ENCODE results near the gene CACNA2D4.

Gene CACNA2D4

GRCh38 chr12:1927051-1927680 lies 8.7 kb upstream of the CACNA2D4 start:
- no peaks in the 10 kb centered on the region for H3K36me3 ChIP-seq (ENCODE audit: control insufficient read depth, insufficient read depth, low read length)
- TF ChIP-seq CTCF (IDR thresholded peaks at IDR 0.05; ENCODE audit: insufficient read depth, low read length, poor library complexity, severe bottlenecking), result no peak
- H3K4me3 ChIP-seq (replicated peaks; ENCODE audit: low read depth, low read length), result no peak overlapping the region
- DNase-seq (ENCODE audit: extremely low read depth, insufficient read length), result no peak
- no peaks in the 10 kb centered on the region for H3K27me3 ChIP-seq (replicated peaks; ENCODE audit: control insufficient read depth, insufficient read depth, low read length)

- no peak for TF ChIP-seq CTCF (IDR thresholded peaks at IDR 0.05; ENCODE audit: insufficient read depth, low read length, poor library complexity, severe bottlenecking)
- H3K4me3 ChIP-seq (replicated peaks; ENCODE audit: low read depth, low read length), result no peak overlapping the region
- no peaks in the 10 kb centered on the region for H3K27me3 ChIP-seq (replicated peaks; ENCODE audit: control insufficient read depth, insufficient read depth, low read length)
- no peaks in the 10 kb centered on the region for H3K36me3 ChIP-seq (ENCODE audit: control insufficient read depth, insufficient read depth, low read length)
- DNase-seq (ENCODE audit: extremely low read depth, insufficient read length), result no peak
Measured at GRCh38 chr12:1926251-1926657, 7.8 kb upstream of the CACNA2D4 start.

DNA sequence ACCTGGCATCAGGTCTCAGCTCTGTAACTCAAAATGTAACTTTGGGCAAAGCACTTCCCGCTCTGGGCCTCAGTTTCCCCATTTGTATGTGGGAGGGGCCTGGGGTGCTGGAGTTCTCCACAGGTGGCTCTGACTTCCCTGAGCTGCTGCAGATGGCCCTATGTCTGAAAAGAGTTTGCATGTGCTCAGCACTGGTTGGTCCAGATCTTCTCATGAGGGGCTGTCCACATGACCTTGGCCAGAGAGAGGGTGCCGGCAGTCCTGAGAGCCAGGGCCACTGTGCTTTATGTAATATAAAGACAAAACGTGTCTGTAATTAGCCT lies 7.2 kb upstream of the CACNA2D4 start:
- no peak for DNase-seq (ENCODE audit: extremely low read depth, insufficient read length)
- no peak for TF ChIP-seq CTCF (IDR thresholded peaks at IDR 0.05; ENCODE audit: insufficient read depth, low read length, poor library complexity, severe bottlenecking)
- no peaks in the 10 kb centered on the region for H3K36me3 ChIP-seq (ENCODE audit: control insufficient read depth, insufficient read depth, low read length)
- H3K4me3 ChIP-seq (replicated peaks; ENCODE audit: low read depth, low read length), result no peak overlapping the region
- H3K27me3 ChIP-seq (replicated peaks; ENCODE audit: control insufficient read depth, insufficient read depth, low read length), result no peaks in the 10 kb centered on the region

GRCh38 chr12:1924996-1925683 lies 6.7 kb upstream of the CACNA2D4 start:
- Histone ChIP-seq H3K36me3 (ENCODE audit: control insufficient read depth, insufficient read depth, low read length) (no peaks in the 10 kb centered on the region), H3K27me3 (replicated peaks; ENCODE audit: control insufficient read depth, insufficient read depth, low read length) (no peaks in the 10 kb centered on the region), H3K4me3 (replicated peaks; ENCODE audit: low read depth, low read length) (no peak overlapping the region)
- TF ChIP-seq CTCF (IDR thresholded peaks at IDR 0.05; ENCODE audit: insufficient read depth, low read length, poor library complexity, severe bottlenecking), result no peak
- DNase-seq (ENCODE audit: extremely low read depth, insufficient read length), result no peak

- no peak for TF ChIP-seq CTCF (IDR thresholded peaks at IDR 0.05; ENCODE audit: insufficient read depth, low read length, poor library complexity, severe bottlenecking)
- Histone ChIP-seq H3K4me3 (replicated peaks; ENCODE audit: low read depth, low read length) (no peak overlapping the region), H3K27me3 (replicated peaks; ENCODE audit: control insufficient read depth, insufficient read depth, low read length) (no peaks in the 10 kb centered on the region), H3K36me3 (ENCODE audit: control insufficient read depth, insufficient read depth, low read length) (no peaks in the 10 kb centered on the region)
- DNase-seq (ENCODE audit: extremely low read depth, insufficient read length), result no peak
Measured at GRCh38 chr12:1922985-1923384, 4.5 kb upstream of the CACNA2D4 start.
